HFFc6 (cell line): ENCODE data around the gene TUNAR. TPM values are rescaled to one million over a fixed set of nuclear protein-coding genes. Genes with fewer than 3 reads are reported as not detected.

ENCODE experiments used
- DNase-seq: peaks from one replicate; pipeline ENCODE4 v3.0.0-alpha.2; 2018
- H3K27ac Mint-ChIP-seq: 2 replicates; pipeline ENCODE4 v1.8.0; 2020; ENCODE audit warnings: mild to moderate bottlenecking, mixed read lengths
- H3K27me3 Mint-ChIP-seq: 2 replicates; pipeline ENCODE4 v1.8.0; 2021; ENCODE audit warnings: mild to moderate bottlenecking, moderate library complexity, mixed read lengths; ENCODE audit not compliant: insufficient read depth
- H3K36me3 Mint-ChIP-seq: 2 replicates; pipeline ENCODE4 v1.8.0; 2021; ENCODE audit warnings: low read depth, mixed read lengths
- H3K4me1 Mint-ChIP-seq: 2 replicates; pipeline ENCODE4 v1.8.0; 2020; ENCODE audit warnings: low read depth, mixed read lengths
- H3K4me3 Mint-ChIP-seq: 2 replicates; pipeline ENCODE4 v1.8.0; 2020; ENCODE audit warnings: mild to moderate bottlenecking, moderate library complexity, mixed read lengths
- H3K9me3 Mint-ChIP-seq: 2 replicates; pipeline ENCODE4 v1.8.0; 2020; ENCODE audit warnings: mild to moderate bottlenecking, mixed read lengths
- CTCF ChIP-seq: fragments of 200-600 bp; sonication (generic); IDR thresholded peaks from 2 replicates; pipeline ENCODE4 v1.5.0; 2021; ENCODE audit warnings: antibody characterized with exemption, mild to moderate bottlenecking
- total RNA-seq, 6 experiments: library from RNA; stranded (reverse); fragmentation: NEBNext Ultra II Directional; extraction: Animal tissue kit (Norgen Biotek cat#: 25700); gene quantifications; 2 replicates in 1 of 6; 3 replicates in 5 of 6; pipeline ENCODE4 v1.2.3, GENCODE V29; 2021

TUNAR gene
- total RNA-seq, 6 experiments from 2014 or later: not detected

GRCh38 chr14:95889236-95889979 lies 12.8 kb downstream of the TUNAR start:
- no peak overlapping the region for H3K27ac Mint-ChIP-seq
- H3K27me3 Mint-ChIP-seq: peaks cover 4% of the 10 kb centered on the region
- no peaks in the 10 kb centered on the region for H3K36me3 Mint-ChIP-seq
- DNase-seq: no peak
- H3K9me3 Mint-ChIP-seq: no peaks in the 10 kb centered on the region
- no peak overlapping the region for H3K4me3 Mint-ChIP-seq
- no peak for TF ChIP-seq CTCF
- H3K4me1 Mint-ChIP-seq: peaks cover 33% of the 10 kb centered on the region

GRCh38 chr14:95891742-95892141 lies 15.1 kb downstream of the TUNAR start:
- Mint-ChIP-seq H3K27ac (peak overlapping the region; percentile 86), H3K36me3 (no peaks in the 10 kb centered on the region), H3K4me1 (peaks cover 26% of the 10 kb centered on the region), H3K9me3 (no peaks in the 10 kb centered on the region), H3K4me3 (no peak overlapping the region; the same call in 1 of the 2 replicates), H3K27me3 (peaks cover 13% of the 10 kb centered on the region)
- peak; percentile 94 for DNase-seq
- TF ChIP-seq CTCF: no peak

GRCh38 chr14:95892142-95892541 lies 15.5 kb downstream of the TUNAR start:
- peaks cover 14% of the 10 kb centered on the region for H3K27me3 Mint-ChIP-seq
- H3K36me3 Mint-ChIP-seq: no peaks in the 10 kb centered on the region
- no peak for TF ChIP-seq CTCF
- H3K27ac Mint-ChIP-seq: peak overlapping the region; percentile 86; the same call in 1 of the 2 replicates
- peaks cover 26% of the 10 kb centered on the region for H3K4me1 Mint-ChIP-seq
- no peak for DNase-seq
- H3K9me3 Mint-ChIP-seq: no peaks in the 10 kb centered on the region
- no peak overlapping the region for H3K4me3 Mint-ChIP-seq

- H3K4me1 Mint-ChIP-seq: peaks cover 31% of the 10 kb centered on the region
- no peak overlapping the region for H3K27ac Mint-ChIP-seq
- H3K36me3 Mint-ChIP-seq: no peaks in the 10 kb centered on the region
- H3K27me3 Mint-ChIP-seq: peaks cover 14% of the 10 kb centered on the region
- TF ChIP-seq CTCF: peak; percentile 70
- H3K4me3 Mint-ChIP-seq: no peak overlapping the region
- H3K9me3 Mint-ChIP-seq: no peaks in the 10 kb centered on the region
- DNase-seq: no peak
These were observed 19.1 kb downstream of the TUNAR start for GRCh38 chr14:95895720-95896119.

GRCh38 chr14:95896498-95897135 lies 20.0 kb downstream of the TUNAR start:
- Mint-ChIP-seq H3K27me3 (peaks cover 14% of the 10 kb centered on the region), H3K27ac (no peak overlapping the region), H3K9me3 (no peaks in the 10 kb centered on the region), H3K4me1 (peaks cover 31% of the 10 kb centered on the region), H3K4me3 (no peak overlapping the region), H3K36me3 (no peaks in the 10 kb centered on the region)
- DNase-seq: no peak
- TF ChIP-seq CTCF: no peak
